HG02943 (cell line): Measurements from ENCODE around the gene ANKRD29.
"Not testable (repeated sequence)": the region's sequence is repeated elsewhere in the genome, so short reads cannot be mapped to it uniquely, and the experiment has no call there.

Experiments used
- ATAC-seq: cut with Tn5 transposase; IDR thresholded peaks from one replicate; pipeline ENCODE4 v1.9.1; 2021; ENCODE audit warnings: mild to moderate bottlenecking, low read depth, moderate library complexity; ENCODE audit not compliant: unreplicated experiment

The ANKRD29 gene

DNA sequence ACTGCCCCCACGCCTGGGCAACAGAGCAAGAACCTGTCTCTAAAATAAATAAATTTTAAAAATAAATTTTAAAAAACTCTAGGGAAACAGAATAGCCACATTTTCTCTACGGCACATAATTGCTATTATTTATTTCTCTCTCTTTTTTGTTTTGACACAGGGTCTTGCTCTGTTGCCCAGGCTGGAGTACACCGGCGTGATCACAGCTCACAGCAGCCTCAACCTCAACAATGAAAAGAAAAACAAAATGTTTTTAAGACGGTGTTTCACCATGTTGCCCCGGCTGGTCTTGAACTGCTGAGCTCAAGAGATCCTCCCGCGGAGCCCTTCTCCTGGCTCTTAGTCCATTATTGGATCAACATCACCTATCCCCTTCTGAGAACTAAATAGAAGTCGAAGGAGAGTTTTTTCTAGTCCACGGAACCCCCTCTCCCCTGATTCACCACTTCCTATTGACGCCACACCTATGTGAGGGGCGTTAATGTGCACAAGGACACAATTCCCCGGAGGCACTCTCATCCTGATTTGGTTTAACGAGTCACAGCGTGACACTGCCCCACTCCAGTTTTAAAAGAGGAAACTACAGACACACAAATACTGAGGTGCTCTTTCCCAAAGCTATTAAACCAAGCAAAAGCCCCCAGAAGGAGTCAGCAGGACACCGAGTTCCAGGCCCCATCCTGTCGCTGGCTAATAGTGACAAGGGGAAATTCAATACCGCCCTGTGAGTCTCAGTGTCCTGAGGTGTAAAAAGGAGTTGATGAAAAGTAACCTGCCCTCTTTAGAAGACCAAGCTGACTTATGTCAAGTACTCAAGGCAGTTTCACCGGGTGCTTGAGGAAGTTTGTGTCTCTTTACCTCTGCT, 77.5 kb downstream of the ANKRD29 start:
- no peak for ATAC-seq

- ATAC-seq, result no peak
These were observed 78.4 kb downstream of the ANKRD29 start for GRCh38 chr18:23584019-23584983.

GRCh38 chr18:23583071-23583865, 79.4 kb downstream of the ANKRD29 start:
- ATAC-seq, result no peak

GRCh38 chr18:23580677-23581367, 81.9 kb downstream of the ANKRD29 start:
- no peak for ATAC-seq

GRCh38 chr18:23578891-23579653, 83.6 kb downstream of the ANKRD29 start:
- ATAC-seq, result no peak

DNA sequence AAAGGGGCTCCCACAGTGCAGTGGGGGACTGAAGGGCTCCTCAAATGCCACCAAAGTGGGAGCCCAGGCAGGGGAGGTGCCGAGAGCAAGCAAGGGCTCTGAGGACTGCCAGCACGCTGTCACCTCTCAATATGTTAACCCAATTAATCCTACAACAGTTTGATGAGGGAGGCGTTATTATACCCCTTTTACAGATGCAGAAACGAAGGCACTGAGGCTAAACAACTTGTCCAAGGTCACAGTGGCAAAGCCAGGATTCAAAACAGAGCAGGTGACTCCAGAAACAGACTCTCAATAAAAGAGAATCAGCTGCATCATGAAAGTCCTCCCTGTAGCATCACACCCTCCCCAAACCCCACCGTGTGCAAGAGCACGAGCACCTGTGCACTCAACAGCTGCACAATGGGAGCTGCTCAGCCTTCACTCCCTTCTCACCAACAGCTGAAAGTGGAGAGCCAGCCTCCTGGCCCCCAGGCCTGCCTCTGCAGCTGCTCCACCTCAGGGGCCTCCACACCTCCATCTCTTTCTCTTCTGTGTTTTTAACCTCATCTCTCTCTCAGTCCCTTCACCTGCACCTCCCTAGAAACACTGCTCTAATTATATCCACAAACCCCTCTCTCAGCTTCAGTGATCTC, 84.5 kb downstream of the ANKRD29 start:
- no peak for ATAC-seq

DNA sequence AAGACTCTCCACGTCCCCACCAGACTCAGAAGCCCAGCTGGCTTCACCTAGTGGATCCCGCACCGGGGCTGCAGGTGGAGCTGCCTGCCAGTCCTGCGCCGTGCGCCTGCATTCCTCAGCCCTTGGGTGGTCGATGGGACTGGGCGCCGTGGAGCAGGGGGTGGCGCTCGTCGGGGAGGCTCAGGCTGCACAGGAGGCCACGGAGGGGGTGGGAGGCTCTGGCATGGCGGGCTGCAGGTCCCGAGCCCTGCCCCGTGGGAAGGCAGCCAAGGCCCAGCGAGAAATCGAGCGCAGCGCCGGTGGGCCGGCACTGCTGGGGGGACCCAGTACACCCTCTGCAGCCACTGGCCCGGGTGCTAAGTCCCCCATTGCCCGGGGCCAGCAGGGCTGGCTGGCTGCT, 85.2 kb downstream of the ANKRD29 start:
- ATAC-seq, result not testable (repeated sequence)

DNA sequence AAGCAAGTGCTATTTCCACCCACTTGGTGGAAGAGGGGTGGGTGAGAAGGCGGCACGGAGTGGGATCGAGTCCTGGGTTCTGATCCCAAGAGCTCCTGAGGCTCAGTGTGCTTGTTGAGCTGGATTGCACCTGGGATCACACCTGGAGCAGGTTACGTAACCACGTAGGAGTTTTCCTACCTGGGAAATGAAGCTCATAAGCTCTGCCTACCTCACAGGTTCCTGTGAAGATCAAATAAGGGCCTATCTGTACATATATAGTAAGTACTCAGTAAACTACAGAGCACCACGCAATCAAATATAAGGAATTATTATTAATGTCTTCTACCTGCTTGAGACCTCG, 87.4 kb downstream of the ANKRD29 start:
- ATAC-seq, result no peak

DNA sequence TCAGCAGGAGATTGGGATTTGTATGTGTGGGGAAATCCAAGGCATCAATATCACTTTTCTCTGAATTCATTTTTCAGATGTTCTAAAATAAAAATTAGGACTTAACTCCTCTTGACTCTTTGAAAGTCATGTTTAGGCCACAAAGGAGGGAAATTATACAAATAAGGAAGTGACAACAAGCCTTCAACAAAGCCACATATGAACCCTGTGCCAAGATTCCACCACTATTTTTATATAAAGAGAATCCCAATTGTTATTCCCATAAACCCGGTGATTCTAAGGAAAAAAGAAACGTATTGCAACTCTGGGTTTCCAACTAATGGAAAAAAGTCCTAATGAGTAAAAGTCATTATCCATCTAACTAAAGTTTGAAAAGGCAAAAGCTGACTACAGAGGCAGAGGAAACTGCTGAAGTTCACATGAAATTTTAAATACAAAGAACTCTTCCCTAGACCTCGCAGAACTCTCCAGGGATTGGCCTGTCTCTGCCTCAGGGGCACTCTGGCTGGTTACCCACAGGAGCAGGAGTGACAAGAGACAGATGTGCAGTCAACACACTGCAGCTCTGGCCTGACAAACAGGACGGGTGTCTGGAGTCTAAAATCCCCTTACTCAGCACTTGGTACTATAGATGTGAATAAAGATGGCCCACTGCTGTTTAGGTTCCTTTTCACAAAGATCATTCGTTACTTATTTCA, 88.0 kb downstream of the ANKRD29 start:
- no peak for ATAC-seq

- no peak for ATAC-seq
These were observed 88.9 kb downstream of the ANKRD29 start for GRCh38 chr18:23573626-23574431.

GRCh38 chr18:23573020-23573419, 89.7 kb downstream of the ANKRD29 start:
- no peak for ATAC-seq

DNA sequence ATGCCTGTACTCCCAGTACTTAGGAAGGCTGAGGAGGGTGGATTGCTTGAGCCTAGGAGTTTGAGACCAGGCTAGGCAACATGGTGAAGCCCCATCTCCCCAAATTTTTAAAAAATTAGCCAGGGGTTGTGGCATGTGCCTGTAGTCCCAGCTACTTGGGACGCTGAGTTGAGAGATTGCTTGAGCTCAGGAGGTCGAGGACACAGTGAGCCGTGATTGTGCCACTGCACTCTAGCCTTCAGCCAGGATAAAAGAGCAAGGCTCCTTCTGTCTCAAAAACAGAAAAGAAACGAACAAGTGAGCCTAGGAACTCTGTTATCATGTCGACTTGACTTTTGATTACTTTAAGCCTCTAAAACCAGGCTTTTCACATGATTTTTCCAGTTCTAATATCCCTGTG, 90.1 kb downstream of the ANKRD29 start:
- no peak for ATAC-seq

GRCh38 chr18:23572012-23572411, 90.7 kb downstream of the ANKRD29 start:
- no peak for ATAC-seq

DNA sequence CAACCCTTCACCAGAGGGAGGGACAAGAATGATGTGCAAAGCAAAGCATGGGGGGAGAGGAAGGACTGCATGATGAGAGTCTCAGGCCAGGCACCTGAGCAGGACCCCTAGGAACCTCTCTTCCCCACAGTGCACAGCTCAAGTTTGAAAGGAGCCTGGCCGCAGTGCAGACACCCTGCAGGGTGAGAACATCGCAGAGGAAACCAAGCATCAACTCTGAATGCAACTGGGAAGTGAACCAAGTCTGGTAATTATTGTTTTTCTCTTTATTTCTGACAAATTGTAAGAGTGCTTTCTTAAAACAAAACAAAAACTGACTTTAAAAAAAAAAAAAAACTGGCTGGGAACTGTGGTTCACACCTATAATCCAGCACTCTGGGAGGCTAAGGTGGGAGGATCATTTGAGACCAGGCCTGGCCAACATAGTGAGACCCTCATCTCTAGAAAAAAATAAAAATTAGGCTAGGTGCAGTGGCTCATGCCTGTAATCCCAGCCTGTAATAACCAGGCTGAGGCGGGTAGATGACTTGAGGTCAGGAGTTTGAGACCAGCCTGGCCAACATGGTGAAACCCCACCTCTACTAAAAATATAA, 91.7 kb downstream of the ANKRD29 start:
- ATAC-seq, result no peak

- no peak for ATAC-seq
These were observed 93.2 kb downstream of the ANKRD29 start for GRCh38 chr18:23569299-23570063.
